HuH-7.5 (cell line): ENCODE results near the gene NFIX.
"Not testable (repeated sequence)": the region's sequence is repeated elsewhere in the genome, so short reads cannot be mapped to it uniquely, and the experiment has no call there.

Experiments
- DNase-seq: peaks from one replicate; pipeline ENCODE4 v3.0.0; 2011; ENCODE audit warnings: low spot score

NFIX gene

GRCh38 chr19:12994701-12995595 is at the start of gene NFIX:
TSS of gene NFIX (plus strand) at chr19:12995475. CDS start at chr19:12995838, 363 bp downstream.
- peak; percentile 84 for DNase-seq

- DNase-seq, result peak; percentile 95
Observed at GRCh38 chr19:12945479-12946091, 49.7 kb upstream of the NFIX start, which contains the start of gene RAD23A. TSS of gene RAD23A (plus strand) at chr19:12945862. CDS start at chr19:12945949, 87 bp downstream.

- DNase-seq, result peak; percentile 84
Observed at GRCh38 chr19:12946092-12946721, 49.1 kb upstream of the NFIX start.

- no peak for DNase-seq
Observed at GRCh38 chr19:12946731-12947496, 48.4 kb upstream of the NFIX start.

- DNase-seq, result no peak
Observed at GRCh38 chr19:12947702-12948611, 47.3 kb upstream of the NFIX start.

GRCh38 chr19:12948612-12949362 is 46.5 kb upstream of the NFIX start:
- no peak for DNase-seq

- no peak for DNase-seq
Observed at GRCh38 chr19:12949363-12950283, 45.7 kb upstream of the NFIX start.

GRCh38 chr19:12952050-12952449 is 43.2 kb upstream of the NFIX start:
- DNase-seq, result not testable (repeated sequence)

- no peak for DNase-seq
Observed at GRCh38 chr19:12952488-12953137, 42.7 kb upstream of the NFIX start.

GRCh38 chr19:12953138-12953798 is 42.0 kb upstream of the NFIX start:
- DNase-seq, result no peak

- DNase-seq, result no peak
Observed at GRCh38 chr19:12953799-12954611, 41.3 kb upstream of the NFIX start.

GRCh38 chr19:12954612-12954962 is 40.7 kb upstream of the NFIX start:
- no peak for DNase-seq

GRCh38 chr19:12955575-12955974 is 39.7 kb upstream of the NFIX start:
- not testable (repeated sequence) for DNase-seq

- no peak for DNase-seq
Observed at GRCh38 chr19:12955996-12956395, 39.3 kb upstream of the NFIX start.

GRCh38 chr19:12956446-12957388 is 38.6 kb upstream of the NFIX start, which contains the start of gene GADD45GIP1:
TSS of gene GADD45GIP1 (minus strand) at chr19:12957223. CDS start at chr19:12957212, 11 bp downstream.
- peak; percentile 73 for DNase-seq
